ENCODE data around the gene PARP14.
"Not testable (repeated sequence)": the region's sequence is repeated elsewhere in the genome, so short reads cannot be mapped to it uniquely, and the experiment has no call there.

The PARP14 gene

GRCh38 chr3:122727766-122728165 lies 47.1 kb downstream of the PARP14 start:
- no peaks in the 10 kb centered on the region for H3K4me1 Mint-ChIP-seq
- no peak overlapping the region for H3K27ac Mint-ChIP-seq
- peaks cover 65% of the 10 kb centered on the region for H3K36me3 Mint-ChIP-seq
- no peak overlapping the region for H3K4me3 Mint-ChIP-seq
- DNase-seq (ENCODE audit: low spot score in 2 of 2) (no peak), ATAC-seq (no peak)
- no peaks in the 10 kb centered on the region for H3K9me3 Mint-ChIP-seq

- H3K9me3 Mint-ChIP-seq: no peaks in the 10 kb centered on the region
- ATAC-seq: no peak
- peaks cover 60% of the 10 kb centered on the region for H3K36me3 Mint-ChIP-seq
- H3K4me1 Mint-ChIP-seq: no peaks in the 10 kb centered on the region
- DNase-seq (ENCODE audit: low spot score in 2 of 2): no peak
- H3K27ac Mint-ChIP-seq: no peak overlapping the region
- H3K4me3 Mint-ChIP-seq: no peak overlapping the region
Observed at GRCh38 chr3:122728186-122728585, 47.5 kb downstream of the PARP14 start.

GRCh38 chr3:122728756-122729514 lies 48.3 kb downstream of the PARP14 start:
- H3K27ac Mint-ChIP-seq: no peak overlapping the region
- H3K4me3 Mint-ChIP-seq: no peak overlapping the region
- ATAC-seq (no peak), DNase-seq (ENCODE audit: low spot score in 2 of 2) (no peak)
- H3K36me3 Mint-ChIP-seq: peaks cover 53% of the 10 kb centered on the region
- H3K4me1 Mint-ChIP-seq: no peaks in the 10 kb centered on the region
- H3K9me3 Mint-ChIP-seq: no peaks in the 10 kb centered on the region

- H3K27ac Mint-ChIP-seq: peak overlapping the region; percentile 29
Observed at GRCh38 chr3:122730240-122730639, 49.6 kb downstream of the PARP14 start.

GRCh38 chr3:122732682-122733525 lies 52.3 kb downstream of the PARP14 start:
- H3K4me1 Mint-ChIP-seq; DNase-seq (ENCODE audit: low spot score in 2 of 2); H3K27ac Mint-ChIP-seq; ATAC-seq; H3K4me3 Mint-ChIP-seq; H3K9me3 Mint-ChIP-seq: not testable (repeated sequence)
- peaks cover 31% of the 10 kb centered on the region for H3K36me3 Mint-ChIP-seq

More at GRCh38 chr3:122730240-122730639, 49.6 kb downstream of the PARP14 start:
- H3K4me3 Mint-ChIP-seq: no peak overlapping the region
- H3K9me3 Mint-ChIP-seq: no peaks in the 10 kb centered on the region
- H3K36me3 Mint-ChIP-seq: peaks cover 41% of the 10 kb centered on the region
- DNase-seq (ENCODE audit: low spot score in 2 of 2): no peak
- no peak for ATAC-seq
- H3K4me1 Mint-ChIP-seq: no peaks in the 10 kb centered on the region

GRCh38 chr3:122739172-122739571 lies 58.5 kb downstream of the PARP14 start:
- Mint-ChIP-seq H3K9me3 (no peaks in the 10 kb centered on the region), H3K36me3 (peaks cover 21% of the 10 kb centered on the region), H3K4me1 (no peaks in the 10 kb centered on the region), H3K27ac (no peak overlapping the region), H3K4me3 (no peak overlapping the region)
- ATAC-seq (no peak), DNase-seq (ENCODE audit: low spot score in 2 of 2) (no peak)

GRCh38 chr3:122742234-122742633 lies 61.6 kb downstream of the PARP14 start:
- Mint-ChIP-seq H3K4me1 (no peaks in the 10 kb centered on the region), H3K27ac (no peak overlapping the region), H3K4me3 (no peak overlapping the region), H3K9me3 (no peaks in the 10 kb centered on the region), H3K36me3 (peaks cover 21% of the 10 kb centered on the region)
- DNase-seq (ENCODE audit: low spot score in 2 of 2): no peak
- ATAC-seq: no peak

GRCh38 chr3:122743581-122744120 lies 63.0 kb downstream of the PARP14 start:
- ATAC-seq (no peak), DNase-seq (ENCODE audit: low spot score in 2 of 2) (no peak)
- Mint-ChIP-seq H3K4me3 (no peak overlapping the region), H3K27ac (no peak overlapping the region), H3K36me3 (peaks cover 21% of the 10 kb centered on the region), H3K4me1 (no peaks in the 10 kb centered on the region), H3K9me3 (no peaks in the 10 kb centered on the region)

- Mint-ChIP-seq H3K27ac (no peak overlapping the region), H3K4me1 (no peaks in the 10 kb centered on the region), H3K4me3 (no peak overlapping the region), H3K36me3 (peaks cover 15% of the 10 kb centered on the region), H3K9me3 (no peaks in the 10 kb centered on the region)
- DNase-seq (ENCODE audit: low spot score in 2 of 2) (no peak), ATAC-seq (peak; percentile 60)
Observed at GRCh38 chr3:122745369-122746021, 64.9 kb downstream of the PARP14 start.

GRCh38 chr3:122747295-122747694 lies 66.7 kb downstream of the PARP14 start:
- DNase-seq (ENCODE audit: low spot score in 2 of 2); H3K4me1 Mint-ChIP-seq; H3K27ac Mint-ChIP-seq; H3K4me3 Mint-ChIP-seq; ATAC-seq; H3K9me3 Mint-ChIP-seq: not testable (repeated sequence)
- H3K36me3 Mint-ChIP-seq: peaks cover 11% of the 10 kb centered on the region

GRCh38 chr3:122748347-122748746 lies 67.7 kb downstream of the PARP14 start:
- ATAC-seq (no peak), DNase-seq (ENCODE audit: low spot score in 2 of 2) (no peak)
- peaks cover 6% of the 10 kb centered on the region for H3K36me3 Mint-ChIP-seq
- H3K9me3 Mint-ChIP-seq: no peaks in the 10 kb centered on the region
- no peak overlapping the region for H3K27ac Mint-ChIP-seq
- no peak overlapping the region for H3K4me3 Mint-ChIP-seq
- H3K4me1 Mint-ChIP-seq: no peaks in the 10 kb centered on the region

GRCh38 chr3:122754929-122755328 lies 74.3 kb downstream of the PARP14 start:
- Mint-ChIP-seq H3K27ac (no peak overlapping the region), H3K36me3 (peaks cover 10% of the 10 kb centered on the region), H3K4me3 (no peak overlapping the region), H3K4me1 (no peaks in the 10 kb centered on the region), H3K9me3 (no peaks in the 10 kb centered on the region)
- DNase-seq (ENCODE audit: low spot score in 2 of 2) (no peak), ATAC-seq (peak; percentile 79)

- Mint-ChIP-seq H3K27ac (no peak overlapping the region), H3K9me3 (no peaks in the 10 kb centered on the region), H3K4me1 (no peaks in the 10 kb centered on the region), H3K36me3 (peaks cover 10% of the 10 kb centered on the region), H3K4me3 (no peak overlapping the region)
- DNase-seq (ENCODE audit: low spot score in 2 of 2): no peak
- ATAC-seq: no peak
Observed at GRCh38 chr3:122755491-122755890, 74.9 kb downstream of the PARP14 start.

GRCh38 chr3:122758877-122759560 lies 78.4 kb downstream of the PARP14 start:
- DNase-seq (ENCODE audit: low spot score in 2 of 2): no peak
- Mint-ChIP-seq H3K4me1 (no peaks in the 10 kb centered on the region), H3K27ac (no peak overlapping the region), H3K9me3 (no peaks in the 10 kb centered on the region), H3K36me3 (peaks cover 12% of the 10 kb centered on the region), H3K4me3 (no peak overlapping the region)
- ATAC-seq: peak; percentile 37

All from stimulated activated effector memory CD8-positive, alpha-beta T cell treated with anti-CD3 and anti-CD28 coated beads, Interleukin-12 subunit alpha, Interleukin-12 subunit beta, amount 100 ng/mL, for 72 hours (primary cell).